Lower leg skin (tissue), 4 donors: ENCODE data around the gene CLDN14. TPM values are rescaled to one million over a fixed set of nuclear protein-coding genes. Genes with fewer than 3 reads are reported as not detected.

Source experiments
- DNase-seq, 2 donors: peaks; one replicate each; pipeline ENCODE4 v3.0.0-alpha.2; 2019; ENCODE audit warnings: low spot score in 2 of 2
- H3K4me3 ChIP-seq: fragments of 200-600 bp; sonication (generic); 2 replicates; pipeline ENCODE4 v1.5.1; 2017; ENCODE audit warnings: mild to moderate bottlenecking, low read depth; ENCODE audit not compliant: poor library complexity, severe bottlenecking
- POLR2A ChIP-seq, 2 donors: fragments of 450-650 bp; IDR thresholded peaks; one replicate each; pipeline ENCODE4 v1.6.1; 2016 to 2017; ENCODE audit warnings: antibody characterized with exemption in 2 of 2, mild to moderate bottlenecking in 1 of 2, moderate library complexity in 1 of 2
- WGBS, 2 donors: methylation state at CpG; one replicate each; pipeline ENCODE4 v1.1.5; 2018; 5-methylcytosine and 5-hydroxymethylcytosine counted together
- intact Hi-C: fragments of 100-400 bp; cut with DNase I; formaldehyde crosslinking; loops from one replicate; pipeline ENCODE4 v1.15.0; 2023; ENCODE audit warnings: low total_unique reads
- total RNA-seq, 4 donors: library from RNA; depleted of rRNA; stranded (reverse); fragments of >200 nt; gene quantifications; one replicate each; pipeline ENCODE4 v1.1.0, GENCODE V29; 2016
- TF ChIP-seq, protein P1 (sequence below), 3 donors: fragments of 450-650 bp; IDR thresholded peaks; one replicate each; pipeline ENCODE4 v1.5.1; 2016; ENCODE audit warnings: antibody characterized with exemption in 3 of 3, mild to moderate bottlenecking in 3 of 3, moderate library complexity in 2 of 3

CLDN14 gene
- total RNA-seq, 4 donors from 2014 or later, result 0.13 TPM; not detected in 3

DNA sequence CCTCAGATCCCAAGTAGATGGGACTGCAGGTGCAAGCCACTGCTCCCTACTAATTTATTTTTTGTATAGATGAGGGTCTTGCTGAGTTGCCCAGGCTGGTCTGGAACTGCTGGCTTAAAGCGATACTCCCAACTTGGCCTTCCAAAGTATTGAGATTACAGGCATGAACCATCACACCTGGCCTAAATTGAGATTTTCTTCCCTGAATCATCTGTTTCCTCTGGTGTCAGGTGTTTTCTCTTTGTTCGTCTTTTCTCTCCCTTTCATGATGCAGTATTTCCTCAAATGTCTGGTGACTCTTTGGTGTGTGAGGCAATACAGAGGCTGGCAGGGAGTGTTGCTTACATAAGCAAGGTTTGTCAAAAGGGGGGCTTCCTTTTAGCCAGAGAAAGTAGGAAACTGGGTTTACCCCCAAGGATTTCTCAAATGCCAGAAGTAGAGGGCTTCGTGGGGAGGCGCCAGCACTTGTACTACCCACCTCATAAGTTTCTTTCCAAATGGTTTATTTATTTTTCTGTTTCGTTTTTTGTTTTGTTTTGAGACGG is 27.6 kb downstream of the CLDN14 start:
- intact Hi-C loops, result no loop called here
- 85 to 89% methylated on average over 6 of the region's 6 CpGs for WGBS, 2 donors
- H3K4me3 ChIP-seq, result no peak overlapping the region
- no peak for DNase-seq
- no peak for TF ChIP-seq POLR2A (IDR thresholded peaks at IDR 0.05)
- TF ChIP-seq, protein P1, sequence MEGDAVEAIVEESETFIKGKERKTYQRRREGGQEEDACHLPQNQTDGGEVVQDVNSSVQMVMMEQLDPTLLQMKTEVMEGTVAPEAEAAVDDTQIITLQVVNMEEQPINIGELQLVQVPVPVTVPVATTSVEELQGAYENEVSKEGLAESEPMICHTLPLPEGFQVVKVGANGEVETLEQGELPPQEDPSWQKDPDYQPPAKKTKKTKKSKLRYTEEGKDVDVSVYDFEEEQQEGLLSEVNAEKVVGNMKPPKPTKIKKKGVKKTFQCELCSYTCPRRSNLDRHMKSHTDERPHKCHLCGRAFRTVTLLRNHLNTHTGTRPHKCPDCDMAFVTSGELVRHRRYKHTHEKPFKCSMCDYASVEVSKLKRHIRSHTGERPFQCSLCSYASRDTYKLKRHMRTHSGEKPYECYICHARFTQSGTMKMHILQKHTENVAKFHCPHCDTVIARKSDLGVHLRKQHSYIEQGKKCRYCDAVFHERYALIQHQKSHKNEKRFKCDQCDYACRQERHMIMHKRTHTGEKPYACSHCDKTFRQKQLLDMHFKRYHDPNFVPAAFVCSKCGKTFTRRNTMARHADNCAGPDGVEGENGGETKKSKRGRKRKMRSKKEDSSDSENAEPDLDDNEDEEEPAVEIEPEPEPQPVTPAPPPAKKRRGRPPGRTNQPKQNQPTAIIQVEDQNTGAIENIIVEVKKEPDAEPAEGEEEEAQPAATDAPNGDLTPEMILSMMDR (IDR thresholded peaks at IDR 0.05), result no peak

DNA sequence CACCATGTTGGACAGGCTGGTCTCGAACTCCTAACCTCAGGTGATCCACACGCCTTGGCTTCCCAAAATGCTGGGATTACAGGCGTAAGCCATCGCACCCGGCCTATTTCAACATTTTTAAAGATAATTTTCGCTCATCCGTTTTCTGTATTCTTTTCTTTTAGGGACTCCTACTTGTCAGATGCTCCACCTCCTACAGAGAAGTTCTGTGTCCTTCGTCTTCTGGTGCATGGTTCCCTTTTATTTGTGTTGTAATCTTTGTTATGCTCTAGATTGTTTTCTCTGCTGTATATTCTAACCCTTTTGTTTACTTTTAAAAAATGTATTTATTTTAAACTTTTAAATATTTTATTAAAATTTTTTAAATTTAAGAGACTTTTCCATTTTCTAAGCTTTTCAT is 28.4 kb downstream of the CLDN14 start:
- intact Hi-C loops, result no loop called here
- TF ChIP-seq, protein P1 (IDR thresholded peaks at IDR 0.05), result no peak
- no peak for TF ChIP-seq POLR2A (IDR thresholded peaks at IDR 0.05)
- 95 to 96% methylated on average over 8 of the region's 8 CpGs for WGBS, 2 donors
- H3K4me3 ChIP-seq, result no peak overlapping the region
- no peak for DNase-seq

DNA sequence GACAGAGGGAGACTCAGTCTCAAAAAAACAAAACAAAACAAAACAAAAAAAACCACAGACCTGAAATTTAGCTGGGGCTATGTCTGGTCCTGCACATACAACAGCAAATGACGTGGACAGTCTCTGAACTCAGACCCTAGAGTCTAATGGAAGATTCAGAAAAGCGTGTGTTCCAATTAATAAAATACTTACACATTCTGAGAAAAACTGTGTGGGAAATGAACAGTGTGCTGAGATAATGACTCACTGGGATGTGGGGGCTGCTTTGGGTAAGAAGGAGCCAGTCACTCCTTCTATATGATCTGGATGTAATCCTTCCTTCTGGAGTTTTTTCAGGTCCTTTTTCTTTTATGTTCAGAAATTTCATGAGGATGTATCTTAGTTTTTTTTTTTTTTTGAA is 29.4 kb downstream of the CLDN14 start:
- intact Hi-C loops, result no loop called here
- H3K4me3 ChIP-seq, result no peak overlapping the region
- no peak for TF ChIP-seq POLR2A (IDR thresholded peaks at IDR 0.05)
- TF ChIP-seq, protein P1 (IDR thresholded peaks at IDR 0.05), result no peak
- DNase-seq, result no peak
- 74 to 95% methylated on average over 2 of the region's 2 CpGs for WGBS, 2 donors

DNA sequence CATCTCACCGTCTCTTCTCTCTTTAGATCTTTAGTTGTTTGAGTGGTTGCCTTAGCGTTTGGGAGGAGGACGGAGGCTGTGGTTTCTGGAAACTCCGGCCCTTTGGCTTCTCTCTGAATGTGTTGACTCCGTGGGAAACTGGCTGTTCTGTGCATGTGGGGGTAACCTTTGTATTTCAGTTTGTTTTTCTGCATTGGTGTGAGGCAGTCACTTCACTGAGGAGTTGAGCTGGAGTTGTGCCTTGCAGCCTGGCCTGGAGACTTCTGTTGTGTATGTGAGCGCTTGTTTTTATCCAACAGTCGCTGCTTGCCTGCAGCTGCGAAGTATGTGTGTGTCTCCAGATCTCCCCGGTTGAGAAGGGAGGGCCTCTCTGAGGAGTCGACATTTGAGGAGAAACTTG is 33.6 kb downstream of the CLDN14 start:
- DNase-seq, result no peak
- H3K4me3 ChIP-seq, result no peak overlapping the region
- TF ChIP-seq POLR2A (IDR thresholded peaks at IDR 0.05), result no peak
- TF ChIP-seq, protein P1 (IDR thresholded peaks at IDR 0.05), result no peak
- intact Hi-C loops, result no loop called here
- WGBS, 2 donors, result 61% methylated on average over 10 of the region's 10 CpGs

DNA sequence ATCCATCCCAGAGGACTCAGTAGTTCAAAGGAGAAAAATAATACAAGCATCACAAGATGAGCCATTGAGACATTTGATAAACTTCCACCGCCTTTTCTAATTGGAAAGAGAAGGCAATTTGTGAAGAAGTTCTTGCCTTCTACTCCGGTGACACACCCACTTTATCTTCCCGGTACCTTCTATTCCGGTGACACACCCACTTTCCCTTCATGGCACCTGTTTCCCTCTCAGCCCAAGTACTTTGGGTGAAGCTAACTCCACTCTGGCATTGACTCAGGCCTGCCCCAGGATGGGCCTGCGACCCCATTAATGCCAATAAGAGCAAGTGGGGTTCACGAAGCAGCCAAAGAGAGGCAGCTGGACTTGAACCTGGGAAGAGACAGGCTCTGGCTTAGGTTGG is 38.2 kb downstream of the CLDN14 start:
- intact Hi-C loops, result no loop called here
- WGBS, 2 donors, result 92 to 95% methylated on average over 6 of the region's 6 CpGs
- no peak overlapping the region for H3K4me3 ChIP-seq
- DNase-seq, result no peak
- no peak for TF ChIP-seq POLR2A (IDR thresholded peaks at IDR 0.05)
- TF ChIP-seq, protein P1 (IDR thresholded peaks at IDR 0.05), result no peak

DNA sequence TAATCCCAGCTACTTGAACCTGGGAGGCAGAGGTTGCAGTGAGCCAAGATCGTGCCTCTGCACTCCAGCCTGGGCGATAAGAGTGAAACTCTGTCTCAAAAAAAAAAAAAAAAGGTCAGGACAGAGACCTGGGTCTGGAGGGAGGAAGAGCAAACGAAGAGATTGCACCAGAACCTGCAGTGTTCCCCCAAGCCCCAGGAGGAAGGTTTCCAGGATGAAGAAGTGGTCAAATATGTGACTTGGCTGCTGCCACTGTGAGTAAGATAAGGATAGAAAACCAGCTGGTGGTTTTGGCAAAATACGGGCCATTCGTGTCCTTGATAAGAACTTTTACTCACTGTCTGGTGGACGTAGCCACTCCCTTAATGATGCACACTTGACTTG is 42.2 kb downstream of the CLDN14 start:
- intact Hi-C loops, result no loop called here
- 67 to 68% methylated on average over 6 of the region's 6 CpGs for WGBS, 2 donors

More for the DNA sequence above, 42.2 kb downstream of the CLDN14 start:
- H3K4me3 ChIP-seq, result no peak overlapping the region
- no peak for TF ChIP-seq POLR2A (IDR thresholded peaks at IDR 0.05)
- TF ChIP-seq, protein P1 (IDR thresholded peaks at IDR 0.05), result no peak
- no peak for DNase-seq
